ENCODE results near the gene THOC5.

The THOC5 gene

DNA sequence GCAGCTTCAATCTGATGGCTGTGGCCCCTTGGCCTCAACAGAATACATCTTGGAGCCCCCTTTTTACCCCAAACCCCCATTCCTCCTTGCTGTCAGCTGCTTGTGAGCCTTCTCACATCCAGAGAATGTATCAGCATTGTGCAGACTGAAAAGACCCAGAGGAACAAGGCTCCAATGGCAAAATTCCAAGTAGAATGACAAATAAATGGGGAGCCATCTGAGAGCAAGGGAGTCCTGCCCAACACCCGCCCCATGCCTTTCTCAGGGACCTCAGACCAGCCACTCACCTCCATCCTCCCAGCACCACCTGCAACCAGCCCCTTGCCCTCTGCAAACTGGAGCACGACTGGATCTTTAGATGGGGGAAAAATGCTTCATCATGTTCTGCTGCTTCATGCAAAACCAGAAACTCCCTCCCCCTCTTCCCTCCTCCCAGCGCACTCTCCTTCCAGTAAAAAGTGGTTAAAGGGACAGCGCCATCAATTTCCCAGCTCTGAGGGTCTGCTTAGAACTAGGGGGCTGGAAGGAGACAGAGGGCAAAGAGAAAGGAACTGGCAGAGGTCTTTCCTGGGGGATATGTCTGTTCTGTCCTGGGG lies 75.7 kb downstream of the THOC5 start:
- Histone ChIP-seq H2BK15ac (ENCODE audit: low read depth, poor library complexity, severe bottlenecking) (no peak overlapping the region), H3K9me3 (ENCODE audit: control insufficient read depth, low read length) (no peaks in the 10 kb centered on the region), H3K14ac (ENCODE audit: low read length in 2 of 2) (no peak overlapping the region), H3K4me2 (ENCODE audit: low read length, poor library complexity, severe bottlenecking) (no peak overlapping the region), H3K79me1 (replicated peaks; ENCODE audit: low read length, poor library complexity, severe bottlenecking) (no peaks in the 10 kb centered on the region), H3K4me3 (ENCODE audit: insufficient read depth in 1 of 2, low read depth in 1 of 2, low read length in 2 of 2) (no peak overlapping the region), H3K27me3 (ENCODE audit: control insufficient read depth in 1 of 2, insufficient read depth in 1 of 2, low read length in 2 of 2) (peaks cover 85 to 88% of the 10 kb centered on the region in 2 experiments), H3K23ac (ENCODE audit: low read length in 2 of 2) (no peak overlapping the region), H4K8ac (ENCODE audit: low read length) (no peak overlapping the region), H3K9ac (ENCODE audit: low read length) (no peak overlapping the region), H2AFZ (ENCODE audit: low read depth, low read length) (no peak overlapping the region), H2BK5ac (ENCODE audit: low read depth, low read length, poor library complexity, severe bottlenecking) (no peak overlapping the region), H3K4ac (ENCODE audit: low read depth in 1 of 2, low read length in 2 of 2) (no peak overlapping the region), H4K91ac (ENCODE audit: low read length) (no peak overlapping the region), H3K18ac (ENCODE audit: low read depth in 1 of 2, low read length in 2 of 2) (no peak overlapping the region), H2AK5ac (ENCODE audit: low read length, severe bottlenecking) (no peak overlapping the region), H3K36me3 (ENCODE audit: control insufficient read depth in 1 of 2, insufficient read depth in 2 of 2, low read depth in 1 of 2, low read length in 2 of 2) (no peaks in the 10 kb centered on the region), H3K4me1 (ENCODE audit: control insufficient read depth, insufficient read depth, low read depth, low read length) (peaks cover 14% of the 10 kb centered on the region), H2BK12ac (ENCODE audit: low read length in 2 of 2) (no peak overlapping the region), H3K27ac (ENCODE audit: low read length, poor library complexity, severe bottlenecking) (no peak overlapping the region), H2BK120ac (ENCODE audit: low read depth, low read length) (no peak overlapping the region)
- 33% methylated on average over 4 of the region's 4 CpGs for WGBS
- DNase-seq = no peak

DNA sequence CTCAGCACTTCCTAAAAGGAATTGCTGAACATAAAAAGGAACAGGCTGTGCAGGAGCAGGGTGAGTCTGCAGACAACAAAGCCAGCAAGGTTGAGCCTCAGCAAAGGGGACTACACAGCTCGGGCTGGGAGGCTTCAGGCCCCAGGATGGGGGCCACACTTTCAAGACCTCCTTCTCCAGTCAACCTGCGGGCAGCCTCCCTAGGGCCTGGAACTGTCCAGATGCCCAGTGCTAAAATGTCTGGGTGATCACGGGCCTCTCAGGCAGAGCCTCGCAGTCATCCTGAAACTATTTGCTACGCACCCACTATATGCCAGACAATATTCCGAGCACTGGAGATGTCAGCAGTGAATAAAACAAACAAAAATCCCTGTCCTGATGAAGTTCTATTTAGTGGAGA lies 77.4 kb downstream of the THOC5 start:
- Histone ChIP-seq H3K27ac (ENCODE audit: low read length, poor library complexity, severe bottlenecking) (no peak overlapping the region), H3K27me3 (ENCODE audit: control insufficient read depth in 1 of 2, insufficient read depth in 1 of 2, low read length in 2 of 2) (peaks cover 82 to 83% of the 10 kb centered on the region in 2 experiments), H3K14ac (ENCODE audit: low read length in 2 of 2) (no peak overlapping the region), H2BK120ac (ENCODE audit: low read depth, low read length) (no peak overlapping the region), H3K9me3 (ENCODE audit: control insufficient read depth, low read length) (no peaks in the 10 kb centered on the region), H2AFZ (ENCODE audit: low read depth, low read length) (no peak overlapping the region), H2BK15ac (ENCODE audit: low read depth, poor library complexity, severe bottlenecking) (no peak overlapping the region), H2BK5ac (ENCODE audit: low read depth, low read length, poor library complexity, severe bottlenecking) (no peak overlapping the region), H3K18ac (ENCODE audit: low read depth in 1 of 2, low read length in 2 of 2) (no peak overlapping the region), H4K8ac (ENCODE audit: low read length) (no peak overlapping the region), H3K4me2 (ENCODE audit: low read length, poor library complexity, severe bottlenecking) (no peak overlapping the region), H3K23ac (ENCODE audit: low read length in 2 of 2) (no peak overlapping the region), H3K4me1 (ENCODE audit: control insufficient read depth, insufficient read depth, low read depth, low read length) (peaks cover 11% of the 10 kb centered on the region), H3K79me1 (replicated peaks; ENCODE audit: low read length, poor library complexity, severe bottlenecking) (no peaks in the 10 kb centered on the region), H4K91ac (ENCODE audit: low read length) (no peak overlapping the region), H3K36me3 (ENCODE audit: control insufficient read depth in 1 of 2, insufficient read depth in 2 of 2, low read depth in 1 of 2, low read length in 2 of 2) (no peaks in the 10 kb centered on the region), H2AK5ac (ENCODE audit: low read length, severe bottlenecking) (no peak overlapping the region), H3K9ac (ENCODE audit: low read length) (no peak overlapping the region), H3K4me3 (ENCODE audit: insufficient read depth in 1 of 2, low read depth in 1 of 2, low read length in 2 of 2) (no peak overlapping the region), H2BK12ac (ENCODE audit: low read length in 2 of 2) (no peak overlapping the region), H3K4ac (ENCODE audit: low read depth in 1 of 2, low read length in 2 of 2) (no peak overlapping the region)
- DNase-seq = no peak
- WGBS = 82% methylated on average over 6 of the region's 6 CpGs

DNA sequence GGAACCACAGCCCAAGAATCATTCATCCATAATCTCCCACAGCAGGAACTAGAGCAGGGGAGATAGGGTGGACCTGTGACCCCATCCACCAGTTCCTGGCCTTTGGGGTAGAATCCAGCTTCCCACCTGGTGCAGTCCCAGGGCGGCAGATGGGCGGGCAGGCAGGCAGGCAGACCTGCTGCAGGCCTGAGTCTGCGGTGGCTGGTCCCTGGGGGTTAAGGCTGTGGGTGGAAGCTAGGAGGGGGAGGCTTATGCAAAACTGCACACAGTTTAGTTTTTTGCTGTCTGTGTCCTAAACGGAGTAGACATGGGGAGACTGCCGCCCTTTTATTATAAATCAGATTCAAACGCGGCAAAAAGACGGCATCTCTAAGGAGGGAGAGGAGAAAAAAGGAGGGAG lies 78.0 kb downstream of the THOC5 start:
- no peak overlapping the region for H4K8ac ChIP-seq (ENCODE audit: low read length)
- WGBS = 93% methylated on average over 8 of the region's 8 CpGs
- no peak for DNase-seq

DNA sequence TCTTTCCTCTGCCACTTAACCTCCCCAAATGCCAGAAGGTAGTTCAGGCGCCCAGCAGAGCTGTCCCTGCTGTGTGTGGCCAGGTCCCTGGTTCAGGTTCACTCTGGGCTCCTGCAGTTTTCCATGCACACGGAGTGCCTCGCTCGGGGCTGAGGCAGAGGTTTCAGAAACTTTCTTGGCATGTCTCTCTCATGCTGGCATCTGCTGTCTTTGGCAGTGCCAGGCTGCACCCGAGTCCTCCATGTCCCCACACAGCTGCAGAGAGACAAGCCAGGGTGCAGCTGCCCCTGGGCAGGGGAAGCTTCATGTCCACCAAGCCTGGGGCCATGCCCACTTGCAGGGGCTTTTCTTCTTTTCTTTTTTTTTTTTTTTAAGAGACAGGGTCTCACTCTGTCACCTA lies 80.6 kb downstream of the THOC5 start:
- H2BK5ac ChIP-seq (ENCODE audit: low read depth, low read length, poor library complexity, severe bottlenecking) = no peak overlapping the region
- no peak overlapping the region for H4K8ac ChIP-seq (ENCODE audit: low read length)
- no peak overlapping the region for H2BK15ac ChIP-seq (ENCODE audit: low read depth, poor library complexity, severe bottlenecking)
- no peak overlapping the region for H3K4ac ChIP-seq (ENCODE audit: low read depth in 1 of 2, low read length in 2 of 2)
- H3K79me1 ChIP-seq (replicated peaks; ENCODE audit: low read length, poor library complexity, severe bottlenecking) = no peaks in the 10 kb centered on the region
- no peaks in the 10 kb centered on the region for H3K36me3 ChIP-seq (ENCODE audit: control insufficient read depth in 1 of 2, insufficient read depth in 2 of 2, low read depth in 1 of 2, low read length in 2 of 2)
- H3K23ac ChIP-seq (ENCODE audit: low read length in 2 of 2) = no peak overlapping the region
- H3K14ac ChIP-seq (ENCODE audit: low read length in 2 of 2) = no peak overlapping the region
- H3K18ac ChIP-seq (ENCODE audit: low read depth in 1 of 2, low read length in 2 of 2) = no peak overlapping the region
- no peak overlapping the region for H3K4me2 ChIP-seq (ENCODE audit: low read length, poor library complexity, severe bottlenecking)
- no peak overlapping the region for H2BK12ac ChIP-seq (ENCODE audit: low read length in 2 of 2)
- no peak overlapping the region for H2AK5ac ChIP-seq (ENCODE audit: low read length, severe bottlenecking)
- WGBS = 85% methylated on average over 5 of the region's 5 CpGs
- DNase-seq = no peak
- H3K4me1 ChIP-seq (ENCODE audit: control insufficient read depth, insufficient read depth, low read depth, low read length) = peaks cover 8% of the 10 kb centered on the region
- H3K27me3 ChIP-seq (ENCODE audit: control insufficient read depth in 1 of 2, insufficient read depth in 1 of 2, low read length in 2 of 2) = peaks cover 81 to 91% of the 10 kb centered on the region in 2 experiments
- H2BK120ac ChIP-seq (ENCODE audit: low read depth, low read length) = no peak overlapping the region
- no peak overlapping the region for H3K9ac ChIP-seq (ENCODE audit: low read length)
- H3K4me3 ChIP-seq (ENCODE audit: insufficient read depth in 1 of 2, low read depth in 1 of 2, low read length in 2 of 2) = no peak overlapping the region
- no peaks in the 10 kb centered on the region for H3K9me3 ChIP-seq (ENCODE audit: control insufficient read depth, low read length)
- H3K27ac ChIP-seq (ENCODE audit: low read length, poor library complexity, severe bottlenecking) = no peak overlapping the region
- no peak overlapping the region for H2AFZ ChIP-seq (ENCODE audit: low read depth, low read length)
- no peak overlapping the region for H4K91ac ChIP-seq (ENCODE audit: low read length)

More for the DNA sequence above, 78.0 kb downstream of the THOC5 start:
- H3K79me1 ChIP-seq (replicated peaks; ENCODE audit: low read length, poor library complexity, severe bottlenecking) = no peaks in the 10 kb centered on the region
- no peak overlapping the region for H2BK5ac ChIP-seq (ENCODE audit: low read depth, low read length, poor library complexity, severe bottlenecking)
- peaks cover 83 to 85% of the 10 kb centered on the region in 2 experiments for H3K27me3 ChIP-seq (ENCODE audit: control insufficient read depth in 1 of 2, insufficient read depth in 1 of 2, low read length in 2 of 2)
- no peak overlapping the region for H3K14ac ChIP-seq (ENCODE audit: low read length in 2 of 2)
- H3K36me3 ChIP-seq (ENCODE audit: control insufficient read depth in 1 of 2, insufficient read depth in 2 of 2, low read depth in 1 of 2, low read length in 2 of 2) = no peaks in the 10 kb centered on the region
- no peaks in the 10 kb centered on the region for H3K9me3 ChIP-seq (ENCODE audit: control insufficient read depth, low read length)
- H3K27ac ChIP-seq (ENCODE audit: low read length, poor library complexity, severe bottlenecking) = no peak overlapping the region
- peaks cover 6% of the 10 kb centered on the region for H3K4me1 ChIP-seq (ENCODE audit: control insufficient read depth, insufficient read depth, low read depth, low read length)
- H2BK12ac ChIP-seq (ENCODE audit: low read length in 2 of 2) = no peak overlapping the region
- H4K91ac ChIP-seq (ENCODE audit: low read length) = no peak overlapping the region
- no peak overlapping the region for H3K4me3 ChIP-seq (ENCODE audit: insufficient read depth in 1 of 2, low read depth in 1 of 2, low read length in 2 of 2)
- H2AK5ac ChIP-seq (ENCODE audit: low read length, severe bottlenecking) = no peak overlapping the region
- H3K4ac ChIP-seq (ENCODE audit: low read depth in 1 of 2, low read length in 2 of 2) = no peak overlapping the region
- no peak overlapping the region for H3K23ac ChIP-seq (ENCODE audit: low read length in 2 of 2)
- no peak overlapping the region for H3K4me2 ChIP-seq (ENCODE audit: low read length, poor library complexity, severe bottlenecking)
- no peak overlapping the region for H2BK15ac ChIP-seq (ENCODE audit: low read depth, poor library complexity, severe bottlenecking)
- no peak overlapping the region for H3K9ac ChIP-seq (ENCODE audit: low read length)
- no peak overlapping the region for H2BK120ac ChIP-seq (ENCODE audit: low read depth, low read length)
- H3K18ac ChIP-seq (ENCODE audit: low read depth in 1 of 2, low read length in 2 of 2) = no peak overlapping the region
- H2AFZ ChIP-seq (ENCODE audit: low read depth, low read length) = no peak overlapping the region
